GM12872 (cell line): ENCODE measurements around the gene TLNRD1.

ENCODE experiments used
- CTCF ChIP-seq: IDR thresholded peaks from 3 replicates; pipeline ENCODE4 v1.5.1; 2011; ENCODE audit warnings: low read depth, mild to moderate bottlenecking, low read length, moderate library complexity; ENCODE audit not compliant: insufficient read depth

TLNRD1 gene

GRCh38 chr15:81006124-81006523, 5.4 kb downstream of the TLNRD1 start:
- no peak for TF ChIP-seq CTCF

- no peak for TF ChIP-seq CTCF
Measured at GRCh38 chr15:81007428-81008064, 6.8 kb downstream of the TLNRD1 start.

- TF ChIP-seq CTCF, result no peak
Measured at GRCh38 chr15:81008312-81008711, 7.6 kb downstream of the TLNRD1 start.

- no peak for TF ChIP-seq CTCF
Measured at GRCh38 chr15:81010086-81010485, 9.4 kb downstream of the TLNRD1 start.

- TF ChIP-seq CTCF, result no peak
Measured at GRCh38 chr15:81011593-81011992, 10.9 kb downstream of the TLNRD1 start.

GRCh38 chr15:81012588-81012987, 11.9 kb downstream of the TLNRD1 start:
- no peak for TF ChIP-seq CTCF

GRCh38 chr15:81013396-81013929, 12.7 kb downstream of the TLNRD1 start:
- no peak for TF ChIP-seq CTCF
